Non-pigmented ciliary epithelial cell (primary cell): ENCODE measurements around the gene NEU3.
"Not testable (repeated sequence)": the region's sequence is repeated elsewhere in the genome, so short reads cannot be mapped to it uniquely, and the experiment has no call there.

Source experiments
- DNase-seq: peaks from one replicate; pipeline ENCODE4 v3.0.0-alpha.2; 2010; ENCODE audit warnings: low read depth

The NEU3 gene

GRCh38 chr11:75029836-75030631 lies 41.3 kb downstream of the NEU3 start:
- DNase-seq, result no peak

GRCh38 chr11:75031224-75031753 lies 42.6 kb downstream of the NEU3 start:
- DNase-seq, result peak; percentile 78

GRCh38 chr11:75031771-75032549 lies 43.2 kb downstream of the NEU3 start:
- DNase-seq, result no peak

GRCh38 chr11:75032550-75032935 lies 43.8 kb downstream of the NEU3 start:
- DNase-seq, result no peak

GRCh38 chr11:75033916-75034315 lies 45.2 kb downstream of the NEU3 start:
- no peak for DNase-seq

- no peak for DNase-seq
Measured at GRCh38 chr11:75035256-75035655, 46.5 kb downstream of the NEU3 start.

GRCh38 chr11:75035911-75036565 lies 47.3 kb downstream of the NEU3 start:
- no peak for DNase-seq

GRCh38 chr11:75040167-75040770 lies 51.5 kb downstream of the NEU3 start:
- DNase-seq, result no peak

GRCh38 chr11:75041263-75041662 lies 52.5 kb downstream of the NEU3 start:
- no peak for DNase-seq

GRCh38 chr11:75041821-75042220 lies 53.1 kb downstream of the NEU3 start:
- DNase-seq, result not testable (repeated sequence)

GRCh38 chr11:75044381-75045170 lies 55.8 kb downstream of the NEU3 start:
- not testable (repeated sequence) for DNase-seq

- not testable (repeated sequence) for DNase-seq
Measured at GRCh38 chr11:75046668-75047067, 57.9 kb downstream of the NEU3 start.

- no peak for DNase-seq
Measured at GRCh38 chr11:75047191-75047590, 58.5 kb downstream of the NEU3 start.

- not testable (repeated sequence) for DNase-seq
Measured at GRCh38 chr11:75049501-75050266, 61.0 kb downstream of the NEU3 start.

- DNase-seq, result no peak
Measured at GRCh38 chr11:75050516-75050915, 61.8 kb downstream of the NEU3 start.

GRCh38 chr11:75051043-75051442 lies 62.3 kb downstream of the NEU3 start:
- DNase-seq, result no peak

GRCh38 chr11:75052457-75052856 lies 63.7 kb downstream of the NEU3 start:
- no peak for DNase-seq

- DNase-seq, result no peak
Measured at GRCh38 chr11:75055511-75055910, 66.8 kb downstream of the NEU3 start.

- DNase-seq, result no peak
Measured at GRCh38 chr11:75056814-75057213, 68.1 kb downstream of the NEU3 start.

GRCh38 chr11:75059299-75059698 lies 70.6 kb downstream of the NEU3 start:
- no peak for DNase-seq
